HG02763 (cell line): ENCODE measurements around the gene OR2F1.
"Not testable (repeated sequence)": the region's sequence is repeated elsewhere in the genome, so short reads cannot be mapped to it uniquely, and the experiment has no call there.

ENCODE experiments used
- ATAC-seq: cut with Tn5 transposase; IDR thresholded peaks from one replicate; pipeline ENCODE4 v1.9.1; 2021; ENCODE audit warnings: mild to moderate bottlenecking, moderate library complexity; ENCODE audit not compliant: unreplicated experiment

Gene OR2F1

DNA sequence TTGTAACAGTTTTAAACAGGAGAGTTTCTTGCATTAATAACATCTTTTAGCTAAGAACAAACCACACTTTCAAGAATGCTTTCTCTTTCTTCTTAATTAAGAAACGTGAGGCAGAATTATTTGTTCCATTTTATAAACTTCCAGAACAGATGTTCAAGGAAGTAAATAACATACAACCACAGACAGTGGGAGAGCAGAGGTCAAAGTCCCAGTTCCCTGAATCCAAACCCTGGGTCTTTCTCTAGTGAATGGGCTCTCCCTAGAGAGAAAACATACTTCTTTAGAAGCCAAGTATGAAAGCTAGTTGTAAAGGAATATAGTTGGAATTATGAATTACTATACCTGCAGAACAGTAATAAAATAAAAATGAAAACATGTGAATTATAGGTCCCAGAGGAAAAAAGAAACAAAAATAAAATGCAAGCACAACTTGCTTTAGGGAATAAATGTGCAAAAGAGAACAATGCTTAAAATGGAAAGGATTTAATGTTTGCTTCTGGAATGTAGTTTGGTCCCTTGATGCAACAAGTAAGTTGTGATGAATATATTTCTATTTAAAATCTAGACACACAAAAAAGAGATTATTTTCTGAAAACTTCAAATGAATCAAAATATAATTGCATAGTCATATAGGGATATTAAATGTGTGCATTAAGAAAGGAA, 51.5 kb downstream of the OR2F1 start:
- ATAC-seq: no peak

DNA sequence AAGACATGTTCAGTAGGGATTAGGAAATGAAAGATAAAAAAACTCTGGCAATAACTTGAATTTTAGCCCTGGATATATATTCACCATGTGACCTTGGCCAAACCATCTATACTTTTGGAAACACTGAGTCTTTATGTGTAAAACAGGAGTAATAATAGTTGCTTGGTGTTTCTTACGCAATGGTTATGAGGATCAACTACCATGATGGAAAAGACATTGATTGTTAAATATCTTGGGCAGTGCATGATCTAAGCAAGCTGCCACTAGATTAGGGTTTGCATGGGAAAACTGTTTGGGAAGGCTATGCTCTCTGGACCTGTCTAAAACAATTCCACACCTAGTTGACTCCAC, 52.0 kb downstream of the OR2F1 start:
- ATAC-seq: no peak

- no peak for ATAC-seq
Measured at GRCh38 chr7:144009361-144009760, 54.7 kb downstream of the OR2F1 start.

GRCh38 chr7:144010061-144010460, 55.4 kb downstream of the OR2F1 start:
- ATAC-seq: not testable (repeated sequence)

GRCh38 chr7:144010821-144011220, 56.2 kb downstream of the OR2F1 start:
- ATAC-seq: not testable (repeated sequence)

- ATAC-seq: no peak
Measured at GRCh38 chr7:144011458-144012230, 57.0 kb downstream of the OR2F1 start.
